K562 (cell line): Measurements from ENCODE around the gene DESI1. TPM values are rescaled to one million over a fixed set of nuclear protein-coding genes. Genes with fewer than 3 reads are reported as not detected.

Experiments used
- CCNT2 ChIP-seq: IDR thresholded peaks from 2 replicates; pipeline ENCODE4 v1.6.1; 2011; ENCODE audit warnings: borderline replicate concordance, low read depth, mild to moderate bottlenecking, moderate library complexity, mixed read lengths, low read length; ENCODE audit not compliant: insufficient read length; ENCODE audit errors: extremely low read depth
- GABPA ChIP-seq: fragments of 200-800 bp; sonication (Bioruptor generic); conservative IDR thresholded peaks from 2 replicates; pipeline ENCODE4 v1.6.1; 2016; ENCODE audit warnings: low read depth, missing genetic modification characterization, missing compliant biosample characterization
- MAFK ChIP-seq: IDR thresholded peaks from 2 replicates; pipeline ENCODE4 v1.6.1; 2011; ENCODE audit warnings: low read length, improper control_type of control experiment
- MYC ChIP-seq, 2 experiments: fragments of 250-450 bp in 1 of 2; sonication (Bioruptor Pico) in 1 of 2; IDR thresholded peaks; 2 replicates each; pipeline versions ENCODE4 v1.5.1 to v1.6.1; 2012 to 2021; ENCODE audit warnings: low read depth in 2 of 2, borderline replicate concordance in 1 of 2, improper control_type of control experiment in 1 of 2, low read length in 1 of 2, mild to moderate bottlenecking in 1 of 2, moderate library complexity in 1 of 2
- POLR2B ChIP-seq: fragments of 450-650 bp; IDR thresholded peaks from 2 replicates; pipeline ENCODE4 v1.6.1; 2018; ENCODE audit warnings: low read depth; ENCODE audit not compliant: partially characterized antibody
- SIN3A ChIP-seq, 2 experiments: fragments of 150-350 bp in 1 of 2; IDR thresholded peaks; 2 replicates each; pipeline ENCODE4 v1.6.1; 2011 to 2016; ENCODE audit warnings: borderline replicate concordance in 2 of 2, low read depth in 2 of 2, low read length in 2 of 2, mild to moderate bottlenecking in 2 of 2, moderate library complexity in 2 of 2; ENCODE audit not compliant: control insufficient read depth in 1 of 2
- ZC3H4 ChIP-seq: sonication (generic); formaldehyde crosslinking; IDR thresholded peaks from 2 replicates; pipeline ENCODE4 v1.9.0; 2021; ENCODE audit warnings: missing genetic modification reagents, borderline replicate concordance
- ZNF347 ChIP-seq: fragments of 450-650 bp; formaldehyde crosslinking; IDR thresholded peaks from 2 replicates; pipeline ENCODE4 v1.4.0; 2020; ENCODE audit warnings: low read depth, mild to moderate bottlenecking, moderate library complexity
- polyA plus RNA-seq, 8 experiments: library from polyadenylated mRNA; depleted of rRNA in 4 of 8; stranded (reverse) in 5 of 8; unstranded in 3 of 8; fragments of >200 nt; fragmentation: Nextera tagmentation in 2 of 8; fragmentation: Illumina TruSeq in 1 of 8; extraction: Ambion mirVana in 2 of 8; extraction: Trizol in 1 of 8; gene quantifications; 2 replicates each; pipeline versions ENCODE4 v1.2.1 to v1.2.3, GENCODE V29; 2011 to 2014; ENCODE audit warnings: inconsistent platforms in 1 of 8, missing spikeins in 1 of 8
- total RNA-seq, 7 experiments: library from RNA; depleted of rRNA in 6 of 7; stranded (reverse); fragments of >200 nt in 6 of 7; fragmentation: Illumina TruSeq in 2 of 7; extraction: Trizol in 2 of 7; gene quantifications; 2 replicates each; pipeline versions ENCODE4 v1.2.1 to v1.2.3, GENCODE V29; 2011 to 2021; ENCODE audit warnings: low replicate concordance in 1 of 7
- TF ChIP-seq, protein P1 (sequence below), 2 experiments: fragments of 200-800 bp in 1 of 2; sonication (Bioruptor generic) in 1 of 2; sonication (generic) in 1 of 2; formaldehyde crosslinking in 1 of 2; IDR thresholded peaks in 1 of 2; conservative IDR thresholded peaks in 1 of 2; 2 replicates each; pipeline versions ENCODE4 v1.5.0 to v1.6.1; 2016 to 2020; ENCODE audit warnings: missing compliant biosample characterization in 1 of 2, missing genetic modification characterization in 1 of 2, missing genetic modification reagents in 1 of 2
- TF ChIP-seq, protein P2 (sequence below): sonication (generic); formaldehyde crosslinking; IDR thresholded peaks from 2 replicates; pipeline ENCODE4 v1.8.1; 2022; ENCODE audit warnings: missing genetic modification reagents
- TF ChIP-seq, protein P3 (sequence below): fragments of 450-650 bp; IDR thresholded peaks from 2 replicates; pipeline ENCODE4 v1.6.1; 2016

DESI1 gene
- total and polyA plus RNA-seq, 9 of the 15 experiments (the other 6 are each of a cell fraction or from before 2014, with no cell fraction given) = 7.2 to 45.9 (median 29.8) TPM

DNA sequence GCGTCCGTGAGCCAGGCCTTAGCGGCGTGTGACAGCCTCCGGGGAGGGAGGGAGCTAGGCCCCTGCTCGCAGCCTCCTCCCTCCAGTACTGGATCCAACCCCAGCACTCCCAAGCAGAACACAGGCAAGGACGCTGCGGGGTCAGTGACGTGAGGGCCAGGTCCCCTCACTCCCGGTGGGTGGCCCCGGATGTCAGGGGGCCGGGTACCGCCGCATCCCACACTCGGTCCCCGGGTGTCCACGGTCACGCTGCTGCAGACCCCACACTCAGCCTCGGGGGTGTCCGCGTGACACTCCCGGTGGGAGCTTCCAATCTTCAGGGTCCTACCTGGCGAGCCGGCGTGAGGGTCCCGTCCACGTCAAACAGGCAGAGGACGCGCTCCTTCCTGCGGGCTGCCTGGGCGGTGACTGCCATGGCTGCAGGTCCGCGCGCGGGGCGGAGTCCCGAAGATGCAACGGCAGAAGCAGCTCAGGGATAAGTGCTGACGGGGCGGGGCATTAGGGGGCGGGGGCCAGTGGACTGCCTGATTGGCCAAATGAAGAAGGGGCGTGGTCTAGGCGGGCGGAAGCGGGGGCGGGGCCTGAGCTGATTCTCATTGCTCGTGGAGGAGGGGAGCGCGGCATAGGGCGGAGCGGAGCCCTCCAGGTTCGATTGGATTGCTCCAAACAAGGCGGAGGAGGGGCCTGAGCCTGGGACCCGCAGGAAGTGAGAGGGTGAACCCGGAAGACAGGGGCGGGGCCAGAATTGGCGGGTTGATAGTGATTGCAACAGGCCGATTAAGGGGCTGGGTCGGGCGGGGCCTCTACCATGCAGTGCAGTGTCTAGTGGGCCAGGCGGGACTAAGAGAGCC lies 31.2 kb downstream of the DESI1 start, which contains the start of gene PMM1 (continued):
- TF ChIP-seq SIN3A (IDR thresholded peaks at IDR 0.05; ENCODE audit: borderline replicate concordance in 2 of 2, control insufficient read depth in 1 of 2, low read depth in 2 of 2, low read length in 2 of 2) (peak in 1 of 2 experiments; percentile 30; a peak in 1 of 4 replicates), CCNT2 (peak; percentile 7), POLR2B (peak; percentile 43), MAFK (0 out of 2 replicates have a peak, but pooled peaks have one; percentile 4), MYC (IDR thresholded peaks at IDR 0.05; ENCODE audit: low read depth, low read length) (peak; percentile 37; the same call in 1 of the 2 replicates), MYC (CRISPR knock-in tag; IDR thresholded peaks at IDR 0.05; ENCODE audit: borderline replicate concordance, low read depth) (no peak), GABPA (peak; percentile 84), ZNF347 (CRISPR knock-in tag) (no peak), ZC3H4 (CRISPR knock-in tag) (peak; percentile 76; the same call in 1 of the 2 replicates)
- TF ChIP-seq, protein P1, sequence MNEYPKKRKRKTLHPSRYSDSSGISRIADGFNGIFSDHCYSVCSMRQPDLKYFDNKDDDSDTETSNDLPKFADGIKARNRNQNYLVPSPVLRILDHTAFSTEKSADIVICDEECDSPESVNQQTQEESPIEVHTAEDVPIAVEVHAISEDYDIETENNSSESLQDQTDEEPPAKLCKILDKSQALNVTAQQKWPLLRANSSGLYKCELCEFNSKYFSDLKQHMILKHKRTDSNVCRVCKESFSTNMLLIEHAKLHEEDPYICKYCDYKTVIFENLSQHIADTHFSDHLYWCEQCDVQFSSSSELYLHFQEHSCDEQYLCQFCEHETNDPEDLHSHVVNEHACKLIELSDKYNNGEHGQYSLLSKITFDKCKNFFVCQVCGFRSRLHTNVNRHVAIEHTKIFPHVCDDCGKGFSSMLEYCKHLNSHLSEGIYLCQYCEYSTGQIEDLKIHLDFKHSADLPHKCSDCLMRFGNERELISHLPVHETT (CRISPR knock-in tag; conservative IDR thresholded peaks at IDR 0.05 in 1 of 2, IDR thresholded peaks at IDR 0.05 in 1 of 2) = no peak
- TF ChIP-seq, protein P2, sequence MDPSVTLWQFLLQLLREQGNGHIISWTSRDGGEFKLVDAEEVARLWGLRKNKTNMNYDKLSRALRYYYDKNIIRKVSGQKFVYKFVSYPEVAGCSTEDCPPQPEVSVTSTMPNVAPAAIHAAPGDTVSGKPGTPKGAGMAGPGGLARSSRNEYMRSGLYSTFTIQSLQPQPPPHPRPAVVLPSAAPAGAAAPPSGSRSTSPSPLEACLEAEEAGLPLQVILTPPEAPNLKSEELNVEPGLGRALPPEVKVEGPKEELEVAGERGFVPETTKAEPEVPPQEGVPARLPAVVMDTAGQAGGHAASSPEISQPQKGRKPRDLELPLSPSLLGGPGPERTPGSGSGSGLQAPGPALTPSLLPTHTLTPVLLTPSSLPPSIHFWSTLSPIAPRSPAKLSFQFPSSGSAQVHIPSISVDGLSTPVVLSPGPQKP = no peak
- TF ChIP-seq, protein P3, sequence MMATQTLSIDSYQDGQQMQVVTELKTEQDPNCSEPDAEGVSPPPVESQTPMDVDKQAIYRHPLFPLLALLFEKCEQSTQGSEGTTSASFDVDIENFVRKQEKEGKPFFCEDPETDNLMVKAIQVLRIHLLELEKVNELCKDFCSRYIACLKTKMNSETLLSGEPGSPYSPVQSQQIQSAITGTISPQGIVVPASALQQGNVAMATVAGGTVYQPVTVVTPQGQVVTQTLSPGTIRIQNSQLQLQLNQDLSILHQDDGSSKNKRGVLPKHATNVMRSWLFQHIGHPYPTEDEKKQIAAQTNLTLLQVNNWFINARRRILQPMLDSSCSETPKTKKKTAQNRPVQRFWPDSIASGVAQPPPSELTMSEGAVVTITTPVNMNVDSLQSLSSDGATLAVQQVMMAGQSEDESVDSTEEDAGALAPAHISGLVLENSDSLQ = peak; percentile 37; the same call in 1 of the 2 replicates
